GM21360 (cell line): ENCODE data around the gene IGSF5.
"Not testable (repeated sequence)": the region's sequence is repeated elsewhere in the genome, so short reads cannot be mapped to it uniquely, and the experiment has no call there.

Source experiments
- ATAC-seq: cut with Tn5 transposase; IDR thresholded peaks from one replicate; pipeline ENCODE4 v1.9.1; 2021; ENCODE audit warnings: mild to moderate bottlenecking, moderate library complexity; ENCODE audit not compliant: unreplicated experiment

The IGSF5 gene

DNA sequence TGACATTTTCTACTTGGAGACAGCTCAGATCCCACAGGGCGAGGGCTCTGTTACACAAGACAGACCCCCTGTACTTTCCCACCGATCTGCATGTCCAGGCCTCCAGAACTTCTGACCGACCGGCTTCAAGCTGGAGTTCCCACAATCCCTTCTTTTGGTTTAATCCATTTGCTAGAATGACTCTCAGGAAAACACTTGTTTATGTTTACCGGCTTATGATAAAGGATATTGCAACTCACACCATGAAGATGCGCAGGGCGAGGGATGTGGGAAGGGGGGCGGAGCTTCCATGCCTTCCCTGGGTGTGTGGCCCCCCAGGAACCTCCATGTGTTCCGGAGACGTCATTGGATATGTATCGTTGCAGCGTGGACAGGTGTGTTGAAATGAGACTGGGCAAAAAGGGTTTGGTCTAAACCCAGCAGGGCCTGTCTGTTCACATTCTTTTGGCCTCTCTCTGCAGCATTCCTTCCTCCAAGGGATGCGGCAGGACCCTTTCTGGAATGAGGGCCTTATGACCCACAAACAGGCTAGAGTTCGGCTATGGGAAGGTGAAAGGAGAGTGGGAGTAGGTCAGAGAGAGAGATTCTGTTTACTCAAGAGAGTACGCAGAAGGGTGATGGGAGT is 7.5 kb upstream of the IGSF5 start:
- ATAC-seq: no peak

DNA sequence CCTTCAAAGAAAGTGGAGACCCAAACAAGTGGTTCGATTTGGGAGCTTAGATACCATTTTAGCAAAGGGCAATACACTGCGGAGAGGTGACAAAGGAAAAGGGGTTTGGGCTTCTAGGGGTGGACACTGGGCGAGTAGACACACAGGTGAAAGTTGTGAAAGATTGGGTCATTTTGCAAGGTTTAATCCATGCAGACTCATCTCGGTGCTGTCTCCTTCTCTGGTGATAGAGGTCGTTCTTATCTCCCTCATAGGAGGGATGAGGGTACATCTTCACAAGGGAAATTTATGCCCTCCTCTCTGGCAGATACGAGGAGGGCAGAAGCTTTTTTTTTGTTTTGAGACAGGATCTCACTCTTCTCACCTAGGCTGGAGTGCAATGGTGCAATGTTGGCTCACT is 6.4 kb upstream of the IGSF5 start:
- no peak for ATAC-seq

DNA sequence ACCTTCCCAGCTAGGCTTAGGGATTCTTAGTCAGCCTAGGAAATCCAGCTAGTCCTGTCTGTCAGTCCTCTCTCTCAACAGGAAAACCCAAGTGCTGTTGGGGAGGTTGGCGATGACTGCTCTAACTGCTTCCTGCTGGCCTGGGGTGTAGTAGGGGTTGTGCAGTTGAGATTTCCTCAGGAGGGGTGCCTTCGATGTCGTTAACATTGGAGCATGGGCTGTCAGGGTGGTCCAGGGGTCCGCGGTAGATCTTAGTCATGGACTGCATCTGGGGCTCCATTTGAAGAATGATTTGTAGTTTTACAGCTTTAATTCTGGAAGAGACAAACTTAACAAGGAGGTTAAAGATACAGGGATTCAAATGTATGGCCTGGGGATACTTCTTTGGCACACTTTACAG is 5.5 kb upstream of the IGSF5 start:
- not testable (repeated sequence) for ATAC-seq

DNA sequence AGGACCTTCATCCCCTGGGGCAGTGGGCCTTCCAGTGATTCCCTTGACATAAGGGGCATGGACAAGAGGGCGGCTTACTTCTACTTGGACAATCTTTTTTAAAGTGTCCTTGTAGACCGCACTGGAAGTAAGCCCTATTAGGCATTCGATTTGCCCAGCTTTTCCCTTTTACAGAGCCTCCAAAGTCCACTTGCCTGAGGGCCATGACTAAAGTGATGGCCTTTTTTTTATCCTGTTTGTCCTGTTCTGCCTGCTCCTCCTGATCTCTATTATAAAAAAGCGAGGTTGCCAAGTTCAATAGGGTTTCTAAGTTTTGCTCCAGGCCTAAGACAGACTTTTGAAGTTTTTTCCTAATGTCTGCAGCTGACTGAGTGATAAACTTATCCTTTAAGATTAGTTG is 2.4 kb upstream of the IGSF5 start:
- not testable (repeated sequence) for ATAC-seq

DNA sequence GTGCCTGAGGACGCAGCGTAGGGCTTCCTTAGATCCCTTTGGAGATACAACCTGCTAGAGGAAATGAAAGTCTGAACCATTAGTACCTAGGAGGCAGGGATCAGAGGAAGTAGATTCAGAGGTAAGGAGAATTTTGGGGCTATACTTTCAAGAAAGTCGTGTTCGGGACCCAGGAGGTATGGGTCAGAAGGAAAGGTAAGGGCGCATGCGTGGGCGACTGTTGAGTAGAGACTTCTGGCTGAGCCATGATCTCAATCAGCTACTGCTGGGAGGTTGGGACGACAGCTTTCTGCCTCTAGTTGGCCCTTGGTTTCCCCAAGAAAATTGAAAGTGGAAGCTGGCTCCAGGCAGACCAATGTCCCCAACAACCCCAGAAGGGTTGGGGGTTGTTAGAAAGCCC is 349 bp downstream of the IGSF5 start:
- not testable (repeated sequence) for ATAC-seq

DNA sequence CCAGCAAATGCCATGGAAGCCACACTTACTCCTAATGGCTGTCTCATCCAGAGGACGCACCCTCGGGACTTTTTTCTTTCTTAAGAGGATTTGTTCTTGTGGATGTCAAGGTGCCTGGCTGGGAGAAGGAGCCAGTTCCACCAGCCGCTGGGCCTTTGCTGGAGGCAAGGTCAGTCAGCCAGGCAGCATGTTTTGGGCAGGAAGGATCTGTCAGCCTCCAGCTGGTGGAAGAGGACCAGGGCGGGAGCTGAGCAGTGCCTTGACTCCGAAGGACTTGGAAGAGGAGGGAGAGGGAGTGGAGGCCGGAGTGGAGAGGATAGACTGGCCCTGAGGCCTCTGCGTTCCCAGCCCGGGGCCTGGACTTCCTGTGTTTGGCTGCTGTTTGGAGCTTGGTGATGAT is 5.7 kb downstream of the IGSF5 start:
- no peak for ATAC-seq

DNA sequence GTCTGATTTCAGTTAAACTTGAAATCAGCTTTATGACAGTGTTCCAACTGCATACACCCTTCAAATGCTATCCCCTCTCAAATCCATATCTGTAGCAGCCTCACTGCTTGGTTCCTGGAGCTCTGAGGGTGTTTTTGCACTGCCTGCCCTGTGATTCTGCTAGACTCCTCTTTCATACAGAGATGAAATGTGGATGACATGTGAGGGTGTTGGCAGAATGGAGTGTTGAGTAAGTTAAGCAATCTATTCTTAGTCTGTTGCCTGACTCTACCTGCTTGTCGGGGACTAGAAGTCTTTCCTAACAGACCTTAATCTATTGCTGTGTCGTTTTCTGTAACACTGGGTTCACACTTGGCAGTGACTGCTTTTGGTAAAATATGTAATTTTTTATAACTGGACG is 9.8 kb downstream of the IGSF5 start:
- no peak for ATAC-seq

DNA sequence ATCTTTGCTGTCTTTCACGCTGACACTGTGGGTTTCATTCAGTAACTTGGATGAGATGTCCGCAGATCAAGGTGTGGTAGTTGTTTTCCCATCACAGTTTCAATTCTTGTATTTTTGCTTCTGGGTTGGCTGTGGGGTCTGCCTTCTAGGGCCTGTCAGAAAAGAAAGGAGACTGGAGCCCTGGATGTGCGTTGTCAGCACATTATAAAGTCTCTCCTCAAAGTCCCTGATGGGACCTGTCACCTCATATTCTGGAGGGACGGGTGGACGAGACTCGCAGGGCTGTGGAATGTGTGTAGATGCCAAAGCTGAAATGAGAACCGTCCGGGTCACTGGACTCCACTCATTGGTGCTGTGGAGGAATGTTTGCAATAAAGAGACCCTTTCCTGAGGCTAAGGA is 11.3 kb downstream of the IGSF5 start:
- no peak for ATAC-seq

DNA sequence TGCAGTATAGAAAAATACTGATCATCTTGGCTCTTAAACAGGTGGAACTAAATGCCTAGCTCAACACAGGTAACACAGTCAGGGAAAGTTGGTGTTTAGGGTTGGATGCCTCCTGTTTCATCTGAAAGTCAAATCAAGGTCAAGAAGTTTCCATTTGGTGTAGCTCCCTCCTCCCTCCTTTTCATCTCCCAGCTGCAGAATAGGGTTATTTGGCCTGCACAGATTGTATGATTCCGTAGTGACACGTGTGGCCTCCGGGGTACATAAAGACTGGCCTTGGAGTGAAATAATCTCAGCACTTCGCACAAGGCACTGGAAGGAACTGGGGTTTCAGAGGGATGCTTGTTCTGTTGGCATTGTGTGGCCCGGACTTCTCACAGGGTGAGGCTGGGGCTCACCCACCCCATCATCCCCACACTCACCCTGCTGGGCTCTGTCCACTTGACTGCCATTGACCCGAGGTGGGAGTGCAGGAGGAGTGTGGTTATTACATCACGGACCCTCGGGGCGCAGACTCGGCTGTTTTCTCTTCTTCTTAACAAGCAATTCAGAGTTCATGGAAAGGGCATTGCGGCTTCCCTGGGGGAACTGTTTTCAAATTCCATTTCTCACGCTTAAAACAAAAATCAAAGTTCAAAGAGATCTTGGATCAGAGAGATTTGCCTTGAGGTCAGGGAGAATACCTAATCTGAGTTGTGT is 18.4 kb downstream of the IGSF5 start:
- no peak for ATAC-seq

DNA sequence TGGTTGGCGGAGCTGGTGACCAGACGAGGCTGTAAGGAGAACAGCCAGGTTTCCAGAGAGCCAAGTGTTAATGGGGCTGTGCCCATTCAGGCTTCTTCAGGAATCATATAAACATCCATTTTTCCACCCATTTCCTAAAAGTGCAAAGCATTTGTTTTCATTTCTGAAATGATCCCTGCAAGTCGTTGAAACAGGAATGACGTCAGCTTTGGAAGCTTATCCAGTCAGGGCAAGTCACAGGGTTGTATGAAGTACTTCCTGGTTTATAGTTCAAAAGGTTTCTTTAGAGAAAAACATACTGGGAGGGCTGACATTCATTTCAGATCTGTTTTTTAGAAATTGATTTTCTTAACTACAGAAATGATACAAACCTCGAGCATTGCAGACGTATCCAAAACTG is 29.2 kb downstream of the IGSF5 start:
- ATAC-seq: no peak

DNA sequence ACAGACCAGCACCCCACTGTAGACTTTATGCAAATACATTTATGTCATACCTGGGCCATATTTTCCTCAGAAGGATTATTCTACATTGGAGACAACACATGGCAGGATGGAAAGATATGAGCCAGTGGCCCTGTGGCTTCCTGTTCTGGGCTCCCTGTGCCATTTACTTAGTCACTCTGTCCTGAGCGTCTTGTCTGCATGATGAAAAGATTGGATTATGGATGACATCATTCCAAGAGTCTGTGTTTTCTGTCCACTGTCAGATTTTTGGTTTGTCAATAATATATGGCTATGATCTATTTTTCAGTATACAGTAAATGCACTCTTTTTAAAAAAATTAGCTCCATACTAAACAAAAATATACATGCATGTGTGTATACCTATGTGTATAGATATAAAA is 30.8 kb downstream of the IGSF5 start:
- no peak for ATAC-seq

DNA sequence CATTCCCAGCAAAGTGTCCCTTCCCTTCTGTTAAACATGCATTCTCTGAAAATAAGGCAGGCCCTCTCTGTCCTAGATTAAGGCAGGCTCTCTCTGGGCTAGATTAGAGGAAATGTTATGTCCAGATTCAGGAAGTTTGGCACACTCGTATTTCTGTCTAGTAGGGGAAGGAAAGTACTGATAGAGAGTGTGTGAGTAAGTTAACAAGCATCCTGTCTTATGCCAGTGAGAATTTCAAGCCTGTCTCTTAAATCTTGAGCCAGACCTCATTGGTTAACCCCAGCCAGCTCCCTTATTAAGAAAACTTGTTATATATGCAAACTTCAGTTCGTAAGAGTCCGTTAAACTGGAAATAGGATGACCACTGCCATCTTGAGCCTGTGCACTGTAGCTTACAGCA is 31.6 kb downstream of the IGSF5 start:
- ATAC-seq: no peak

DNA sequence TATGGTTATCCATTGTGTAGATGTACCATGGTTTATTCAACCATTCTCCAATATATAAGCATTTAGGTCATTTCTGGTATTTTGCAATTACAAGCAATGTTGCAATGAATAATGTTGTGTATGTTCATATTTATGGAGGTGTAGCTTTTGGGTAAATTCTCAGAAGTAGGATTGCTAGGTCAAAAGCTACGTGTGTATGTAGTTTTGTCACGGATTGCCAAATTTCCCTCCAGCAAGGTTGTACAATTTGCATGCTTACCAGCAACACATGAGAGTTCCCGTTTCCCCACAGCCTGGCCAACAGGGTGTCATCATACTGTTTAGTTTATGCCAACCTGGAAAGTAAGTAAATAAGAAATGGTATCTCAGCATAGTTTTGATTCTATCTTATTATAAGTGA is 36.3 kb downstream of the IGSF5 start:
- ATAC-seq: no peak

DNA sequence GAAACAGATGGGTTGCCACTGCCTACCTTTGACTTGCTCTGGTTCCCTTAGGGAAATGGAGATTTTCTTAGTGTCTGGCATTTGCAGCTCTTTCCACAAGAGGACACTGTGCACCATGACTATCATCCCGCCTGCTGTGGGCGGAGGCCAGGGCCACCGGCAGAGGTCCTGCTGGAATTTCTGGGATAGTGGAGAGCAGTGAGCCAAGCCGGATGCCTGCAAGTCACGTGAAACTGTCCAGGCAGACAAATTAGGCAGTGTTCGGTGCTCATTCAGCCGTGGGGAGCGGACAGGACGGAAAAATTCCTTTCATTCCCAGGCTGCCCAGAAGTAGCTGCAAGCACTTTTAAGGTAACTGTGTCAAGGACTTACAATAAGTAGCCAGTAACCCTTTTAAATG is 43.4 kb downstream of the IGSF5 start:
- no peak for ATAC-seq

DNA sequence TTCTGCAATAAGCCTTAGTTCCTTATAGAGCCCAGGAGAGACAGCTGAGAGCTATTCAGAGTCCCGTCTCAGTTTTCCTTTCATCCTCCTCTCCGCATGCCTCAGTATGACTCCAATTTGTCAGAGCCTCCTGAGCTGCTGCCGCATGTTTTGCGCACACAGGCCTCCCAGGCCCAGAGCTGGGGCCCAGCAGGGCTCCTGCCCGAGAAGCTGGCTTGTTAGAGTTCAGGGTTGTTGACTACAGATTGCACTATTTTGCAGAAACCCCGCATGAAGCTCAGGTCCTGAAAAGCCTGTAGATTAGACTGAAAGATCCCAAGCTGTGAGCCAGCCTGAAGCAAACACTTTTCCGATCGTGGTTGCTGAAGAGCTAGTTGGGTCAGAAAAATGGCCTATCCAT is 51.5 kb downstream of the IGSF5 start:
- ATAC-seq: no peak

DNA sequence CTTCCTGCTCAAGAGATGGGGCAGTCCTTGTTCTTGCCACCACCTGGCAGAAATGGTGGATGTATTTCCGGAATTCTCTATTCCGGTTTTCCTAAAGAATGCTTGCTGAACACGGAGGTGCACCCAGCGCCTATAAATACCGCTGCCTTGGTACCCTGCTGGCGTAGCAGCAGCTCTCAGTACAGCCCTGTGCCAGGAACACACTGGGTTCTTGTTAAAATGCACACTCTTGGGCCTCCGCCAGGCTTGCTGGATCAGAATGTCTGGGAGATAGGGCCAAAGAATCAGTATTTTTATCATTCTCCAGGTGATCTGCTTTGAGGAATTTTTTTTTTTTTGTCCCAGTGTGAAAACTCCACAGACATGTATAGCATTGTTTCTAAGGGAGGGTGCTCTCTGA is 54.2 kb downstream of the IGSF5 start:
- no peak for ATAC-seq

DNA sequence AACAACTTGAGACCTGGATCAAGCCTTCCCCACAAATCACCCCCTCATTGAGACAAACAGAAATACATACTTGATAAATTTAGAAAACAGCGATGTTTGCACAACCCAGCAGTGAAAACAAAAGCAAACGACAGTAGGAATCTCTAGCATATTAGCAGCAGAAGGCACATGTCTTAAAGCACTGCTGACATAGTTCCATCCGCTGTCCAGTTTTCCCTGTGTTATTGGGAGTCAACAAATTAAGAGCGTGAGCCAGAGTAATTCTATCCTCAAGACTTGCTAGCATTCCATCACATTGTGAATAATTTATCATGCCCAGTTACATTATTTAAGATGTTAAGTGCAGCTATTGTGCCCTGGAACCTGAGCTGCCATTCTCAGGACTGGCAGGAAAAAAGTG is 55.3 kb downstream of the IGSF5 start:
- no peak for ATAC-seq

DNA sequence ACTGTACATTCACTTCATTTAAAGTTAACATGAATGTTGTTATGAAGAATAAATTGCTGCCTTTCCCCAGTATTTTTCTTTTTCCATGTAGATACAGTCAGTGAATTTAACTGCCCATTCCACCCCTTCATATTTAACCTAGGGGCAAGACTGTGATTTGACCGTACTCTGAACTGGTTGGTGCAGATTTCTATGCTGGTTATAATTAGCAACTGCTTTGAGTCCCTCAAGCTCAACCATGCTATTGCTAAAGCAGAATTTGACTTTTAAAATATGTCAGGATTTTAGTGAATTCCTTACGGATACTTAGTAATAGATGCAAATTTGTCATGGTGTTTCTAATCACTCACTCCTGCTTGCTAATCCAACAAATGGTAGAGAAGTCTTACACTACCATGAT is 57.2 kb downstream of the IGSF5 start:
- no peak for ATAC-seq

DNA sequence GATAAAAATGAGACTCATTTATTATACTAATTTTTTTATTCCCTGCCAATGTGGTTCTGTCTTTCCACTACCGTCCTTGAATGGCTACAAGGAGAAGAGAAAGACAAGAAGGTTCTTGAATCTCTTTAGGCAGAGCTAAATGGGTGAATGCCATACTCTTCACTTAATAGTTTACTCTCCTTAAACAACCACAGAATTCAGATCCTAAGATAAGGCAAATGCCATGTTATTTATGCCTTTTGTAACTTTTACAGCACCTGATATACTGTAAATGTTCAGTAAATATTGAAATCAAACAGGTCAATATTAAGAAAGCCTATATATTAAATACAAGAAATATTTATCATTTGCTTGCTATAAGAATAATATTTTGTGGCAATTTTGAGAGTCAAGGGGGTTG is 58.4 kb downstream of the IGSF5 start:
- no peak for ATAC-seq

DNA sequence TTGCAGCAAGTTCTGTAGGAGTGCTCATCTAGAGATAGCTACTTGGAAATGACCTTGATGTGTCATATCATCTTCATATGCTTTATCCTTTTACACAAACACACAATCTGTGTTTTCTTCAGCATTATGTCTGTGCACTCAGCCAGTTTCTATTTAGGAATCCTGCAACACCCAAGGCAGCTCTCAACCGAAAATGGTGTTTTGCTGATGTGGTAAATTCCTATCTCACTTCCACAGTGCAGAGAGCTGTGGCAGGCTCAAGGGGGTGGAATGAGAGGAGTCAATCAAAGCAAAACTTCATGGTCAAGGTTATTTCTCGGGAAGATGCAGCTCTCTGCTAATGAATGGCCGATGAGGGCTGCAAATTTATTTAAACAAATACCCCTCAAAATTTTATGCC is 59.3 kb downstream of the IGSF5 start:
- no peak for ATAC-seq

DNA sequence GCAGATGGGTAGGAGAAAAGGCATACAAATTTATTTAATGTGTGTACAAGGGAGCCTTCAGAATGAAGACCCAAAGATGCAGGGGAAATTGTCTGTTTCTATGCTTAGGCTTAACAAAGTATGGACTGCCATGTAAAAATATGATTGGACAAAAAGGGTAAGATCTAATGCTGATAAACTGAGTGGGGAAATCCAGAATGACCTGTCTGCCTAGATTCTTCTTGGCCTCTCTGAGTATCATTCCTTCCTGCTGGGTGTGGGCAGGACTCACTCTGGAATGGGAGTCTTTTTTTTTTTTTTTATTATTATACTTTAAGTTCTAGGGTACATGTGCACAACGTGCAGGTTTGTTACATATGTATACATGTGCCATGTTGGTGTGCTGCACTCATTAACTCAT is 61.0 kb downstream of the IGSF5 start:
- ATAC-seq: no peak

DNA sequence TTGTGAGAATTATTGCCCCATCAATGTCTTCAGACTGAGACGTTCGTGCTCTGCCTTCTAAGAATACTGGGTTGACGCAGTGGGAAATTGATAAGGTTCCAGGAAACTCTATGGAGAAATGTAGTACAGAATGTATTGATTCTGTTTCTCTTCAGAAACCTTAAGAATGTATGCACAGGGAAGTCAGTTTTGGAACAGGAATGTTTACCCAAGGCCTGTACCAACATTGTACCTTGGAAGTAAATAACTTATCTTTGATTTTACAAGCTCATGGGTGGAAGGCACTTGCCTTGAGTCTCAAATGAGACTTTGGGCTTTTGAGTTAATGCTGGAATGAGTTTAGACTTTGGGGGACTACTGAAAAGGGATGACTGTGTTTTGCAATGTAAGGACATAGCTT is 62.8 kb downstream of the IGSF5 start:
- no peak for ATAC-seq

DNA sequence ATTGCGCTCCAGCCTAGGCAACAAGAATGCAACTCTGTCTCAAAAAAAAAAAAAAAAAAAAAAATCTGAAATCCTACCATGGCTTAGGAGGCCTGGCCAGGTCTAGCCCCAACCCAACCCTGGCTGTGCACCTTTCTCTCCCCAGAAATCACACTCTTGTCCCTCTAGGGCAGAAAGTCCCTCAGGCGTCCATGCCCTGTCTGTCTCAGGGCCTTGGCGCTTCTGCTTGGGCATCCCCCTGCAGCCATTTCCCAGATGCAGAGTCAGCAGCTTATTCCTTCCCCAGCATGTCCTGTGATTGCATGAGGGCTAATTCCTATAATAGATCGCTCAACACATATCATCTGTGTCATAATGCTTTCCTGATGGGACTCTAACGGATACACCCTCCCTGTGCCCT is 65.0 kb downstream of the IGSF5 start:
- no peak for ATAC-seq
